LNCAP (cell line): ENCODE data around the gene ZNF408.

Experiments
- CTCF ChIP-seq: fragments of 450-650 bp; IDR thresholded peaks from 2 replicates; pipeline ENCODE4 v1.5.1; 2017; ENCODE audit warnings: mild to moderate bottlenecking

ZNF408 gene

GRCh38 chr11:46663277-46663940 lies 37.4 kb upstream of the ZNF408 start:
- no peak for TF ChIP-seq CTCF

GRCh38 chr11:46664612-46665011 lies 36.2 kb upstream of the ZNF408 start:
- no peak for TF ChIP-seq CTCF

GRCh38 chr11:46665356-46665755 lies 35.5 kb upstream of the ZNF408 start:
- no peak for TF ChIP-seq CTCF

GRCh38 chr11:46666516-46666915 lies 34.3 kb upstream of the ZNF408 start:
- TF ChIP-seq CTCF, result no peak

- TF ChIP-seq CTCF, result no peak
These were observed 33.8 kb upstream of the ZNF408 start for GRCh38 chr11:46667043-46667481.

GRCh38 chr11:46668480-46669085 lies 32.2 kb upstream of the ZNF408 start:
- TF ChIP-seq CTCF, result no peak

GRCh38 chr11:46669711-46670139 lies 31.1 kb upstream of the ZNF408 start:
- peak; percentile 42 for TF ChIP-seq CTCF
